GM23248 (cell line): ENCODE results near the gene RNF180. TPM values are rescaled to one million over a fixed set of nuclear protein-coding genes. Genes with fewer than 3 reads are reported as not detected.

Experiments
- DNase-seq: peaks from one replicate; pipeline ENCODE4 v3.0.0-alpha.2; 2015
- H2AFZ ChIP-seq: fragments of 200-600 bp; sonication (generic); 2 replicates; pipeline ENCODE4 v1.6.1; 2016; ENCODE audit warnings: antibody characterized with exemption
- H3F3A ChIP-seq: fragments of 200-600 bp; sonication (generic); 2 replicates; pipeline ENCODE4 v1.6.1; 2016; ENCODE audit warnings: mild to moderate bottlenecking, antibody characterized with exemption, mixed run types; ENCODE audit not compliant: insufficient read depth
- H3K27ac ChIP-seq: fragments of 200-600 bp; sonication (generic); 2 replicates; pipeline ENCODE4 v1.5.1; 2016; ENCODE audit warnings: mild to moderate bottlenecking
- H3K27me3 ChIP-seq: fragments of 200-600 bp; sonication (generic); replicated peaks from 2 replicates; pipeline ENCODE4 v1.6.1; 2016; ENCODE audit warnings: mild to moderate bottlenecking; ENCODE audit not compliant: insufficient read depth
- H3K36me3 ChIP-seq: fragments of 200-600 bp; sonication (generic); 2 replicates; pipeline ENCODE4 v1.6.1; 2016; ENCODE audit warnings: low read depth, mild to moderate bottlenecking
- H3K4me1 ChIP-seq: fragments of 200-600 bp; sonication (generic); 2 replicates; pipeline ENCODE4 v1.6.1; 2016; ENCODE audit warnings: mild to moderate bottlenecking; ENCODE audit not compliant: insufficient read depth
- H3K4me2 ChIP-seq: fragments of 200-600 bp; sonication (generic); one replicate; pipeline ENCODE4 v1.6.1; 2016; ENCODE audit warnings: mild to moderate bottlenecking; ENCODE audit not compliant: unreplicated experiment
- H3K4me3 ChIP-seq: fragments of 200-600 bp; sonication (generic); 2 replicates; pipeline ENCODE4 v1.5.1; 2016; ENCODE audit warnings: mild to moderate bottlenecking
- H3K79me2 ChIP-seq: fragments of 200-600 bp; sonication (generic); 2 replicates; pipeline ENCODE4 v1.6.1; 2016; ENCODE audit warnings: mild to moderate bottlenecking; ENCODE audit not compliant: insufficient read depth
- H3K9ac ChIP-seq: fragments of 200-600 bp; sonication (generic); 2 replicates; pipeline ENCODE4 v1.6.1; 2016; ENCODE audit warnings: mild to moderate bottlenecking
- H3K9me2 ChIP-seq: fragments of 200-600 bp; sonication (generic); 2 replicates; pipeline ENCODE4 v1.6.1; 2016; ENCODE audit warnings: mixed run types, mild to moderate bottlenecking, moderate library complexity; ENCODE audit not compliant: insufficient read depth
- H3K9me3 ChIP-seq: fragments of 200-600 bp; sonication (generic); one replicate; pipeline ENCODE4 v1.6.1; 2017; ENCODE audit warnings: low read depth
- H4K20me1 ChIP-seq: fragments of 200-600 bp; sonication (generic); 2 replicates; pipeline ENCODE4 v1.6.0; 2016; ENCODE audit not compliant: insufficient read depth
- EZH2 ChIP-seq: fragments of 200-600 bp; sonication (generic); IDR thresholded peaks from 2 replicates; pipeline ENCODE4 v1.6.1; 2018; ENCODE audit warnings: antibody characterized with exemption, mild to moderate bottlenecking; ENCODE audit not compliant: insufficient read depth, poor library complexity, severe bottlenecking
- EZH2phosphoT487 ChIP-seq: fragments of 200-600 bp; sonication (generic); IDR thresholded peaks from 2 replicates; pipeline ENCODE4 v1.6.1; 2018; ENCODE audit warnings: antibody characterized with exemption, moderate library complexity, mild to moderate bottlenecking, low read depth; ENCODE audit not compliant: insufficient read depth
- WGBS, 2 experiments: methylation state at CpG; one replicate each; pipeline ENCODE4 v1.1.6; 2015 to 2017; ENCODE audit warnings: low lambda C conversion rate in 2 of 2, low coverage in 1 of 2; ENCODE audit errors: missing lambda C conversion rate in 2 of 2; 5-methylcytosine and 5-hydroxymethylcytosine counted together
- in situ Hi-C: fragments of 300-500 bp; cut with MboI; formaldehyde crosslinking; loops from 2 replicates; pipeline ENCODE4 v1.15.0; 2020
- polyA plus RNA-seq: library from polyadenylated mRNA; unstranded; fragments of >200 nt; fragmentation: Nextera tagmentation; extraction: Ambion mirVana; gene quantifications from 2 replicates; pipeline ENCODE4 v1.2.1, GENCODE V29; 2016
- total RNA-seq: library from RNA; depleted of rRNA; stranded (reverse); fragments of >200 nt; shearing (Covaris generic); gene quantifications from 2 replicates; pipeline ENCODE4 v1.2.3, GENCODE V29; 2014

Gene RNF180
- total and polyA plus RNA-seq, 2 experiments from 2014 or later = 0.10 to 0.32 TPM

- H3K4me2 ChIP-seq = no peak overlapping the region
- H3K9me2 ChIP-seq = no peaks in the 10 kb centered on the region
- no peak overlapping the region for H3K4me3 ChIP-seq
- no peak for TF ChIP-seq EZH2
- TF ChIP-seq EZH2phosphoT487 = no peak
- no peak overlapping the region for H2AFZ ChIP-seq
- H3K9me3 ChIP-seq = no peaks in the 10 kb centered on the region
- no peak overlapping the region for H3K27ac ChIP-seq
- H3K9ac ChIP-seq = no peak overlapping the region
- in situ Hi-C loops = no loop called here
- 18 to 20% methylated on average over 3 of the region's 3 CpGs for WGBS, 2 experiments
- no peaks in the 10 kb centered on the region for H3K36me3 ChIP-seq
- no peaks in the 10 kb centered on the region for H3K4me1 ChIP-seq
- H4K20me1 ChIP-seq = no peaks in the 10 kb centered on the region
- H3K27me3 ChIP-seq = no peaks in the 10 kb centered on the region
- no peak for DNase-seq
- no peaks in the 10 kb centered on the region for H3K79me2 ChIP-seq
- no peaks in the 10 kb centered on the region for H3F3A ChIP-seq
Observed at GRCh38 chr5:64292611-64293215, 127.1 kb downstream of the RNF180 start.

- Histone ChIP-seq H3K4me3 (no peak overlapping the region), H3K9me2 (no peaks in the 10 kb centered on the region), H3K79me2 (no peaks in the 10 kb centered on the region), H3K27ac (no peak overlapping the region), H3K4me1 (no peaks in the 10 kb centered on the region), H3K9me3 (no peaks in the 10 kb centered on the region), H3K9ac (no peak overlapping the region), H3K36me3 (no peaks in the 10 kb centered on the region), H3K4me2 (no peak overlapping the region), H3F3A (no peaks in the 10 kb centered on the region), H4K20me1 (no peaks in the 10 kb centered on the region), H3K27me3 (no peaks in the 10 kb centered on the region), H2AFZ (no peak overlapping the region)
- TF ChIP-seq EZH2phosphoT487 = no peak
- no peak for TF ChIP-seq EZH2
- DNase-seq = no peak
- in situ Hi-C loops = no loop called here
- WGBS, 2 experiments = 9 to 14% methylated on average over 1 of the region's 1 CpG
Observed at GRCh38 chr5:64295101-64295500, 129.5 kb downstream of the RNF180 start.

GRCh38 chr5:64298586-64298985, 132.9 kb downstream of the RNF180 start:
- Histone ChIP-seq H3K9me2 (no peaks in the 10 kb centered on the region), H3K9me3 (no peaks in the 10 kb centered on the region), H3K9ac (no peak overlapping the region), H3K79me2 (no peaks in the 10 kb centered on the region), H4K20me1 (no peaks in the 10 kb centered on the region), H3K4me2 (no peak overlapping the region), H3K27ac (no peak overlapping the region), H3K4me3 (no peak overlapping the region), H3K4me1 (no peaks in the 10 kb centered on the region), H3K36me3 (no peaks in the 10 kb centered on the region), H3K27me3 (no peaks in the 10 kb centered on the region), H2AFZ (no peak overlapping the region), H3F3A (no peaks in the 10 kb centered on the region)
- 5 to 13% methylated on average over 1 of the region's 1 CpG for WGBS, 2 experiments
- no peak for DNase-seq
- TF ChIP-seq EZH2 (no peak), EZH2phosphoT487 (no peak)
- in situ Hi-C loops = no loop called here

GRCh38 chr5:64299805-64300204, 134.2 kb downstream of the RNF180 start:
- H3K9me2 ChIP-seq = no peaks in the 10 kb centered on the region
- H3K27me3 ChIP-seq = no peaks in the 10 kb centered on the region
- 16 to 37% methylated on average over 2 of the region's 2 CpGs for WGBS, 2 experiments
- H3K4me1 ChIP-seq = no peaks in the 10 kb centered on the region
- no peak overlapping the region for H3K4me3 ChIP-seq
- no peak overlapping the region for H3K4me2 ChIP-seq
- no peak for DNase-seq
- TF ChIP-seq EZH2 (no peak), EZH2phosphoT487 (no peak)
- H3K79me2 ChIP-seq = no peaks in the 10 kb centered on the region
- in situ Hi-C loops = no loop called here
- H3K9ac ChIP-seq = no peak overlapping the region
- no peak overlapping the region for H2AFZ ChIP-seq
- H3K27ac ChIP-seq = no peak overlapping the region
- H3K9me3 ChIP-seq = no peaks in the 10 kb centered on the region
- H3K36me3 ChIP-seq = no peaks in the 10 kb centered on the region
- H3F3A ChIP-seq = no peaks in the 10 kb centered on the region
- H4K20me1 ChIP-seq = no peaks in the 10 kb centered on the region

- Histone ChIP-seq H3K9ac (no peak overlapping the region), H3K27me3 (no peaks in the 10 kb centered on the region), H3K79me2 (no peaks in the 10 kb centered on the region), H3K4me2 (no peak overlapping the region), H3K9me2 (no peaks in the 10 kb centered on the region), H2AFZ (no peak overlapping the region), H4K20me1 (no peaks in the 10 kb centered on the region), H3K36me3 (no peaks in the 10 kb centered on the region), H3K27ac (no peak overlapping the region), H3K4me1 (no peaks in the 10 kb centered on the region), H3K4me3 (no peak overlapping the region), H3F3A (no peaks in the 10 kb centered on the region), H3K9me3 (no peaks in the 10 kb centered on the region)
- DNase-seq = no peak
- TF ChIP-seq EZH2 (no peak), EZH2phosphoT487 (no peak)
- in situ Hi-C loops = no loop called here
Observed at GRCh38 chr5:64301566-64301965, 135.9 kb downstream of the RNF180 start.
